ENCODE results near the gene MPPED1. TPM values are rescaled to one million over a fixed set of nuclear protein-coding genes. Genes with fewer than 3 reads are reported as not detected.

The MPPED1 gene
- total RNA-seq, 2 donors from 2014 or later = not detected

- H3K4me1 Mint-ChIP-seq (ENCODE audit: low read depth in 2 of 2) = peaks cover 3 to 5% of the 10 kb centered on the region in 2 donors
- peaks cover 4% of the 10 kb centered on the region for H3K9me3 Mint-ChIP-seq
- no peak for ATAC-seq
- no peaks in the 10 kb centered on the region for H3K27me3 Mint-ChIP-seq
- DNase-seq (ENCODE audit: low spot score) = peak; percentile 42
- no peaks in the 10 kb centered on the region for H3K36me3 Mint-ChIP-seq
- H3K27ac Mint-ChIP-seq = no peak overlapping the region
- H3K4me3 Mint-ChIP-seq = no peak overlapping the region
Measured at GRCh38 chr22:43491737-43492136, 79.9 kb downstream of the MPPED1 start.

DNA sequence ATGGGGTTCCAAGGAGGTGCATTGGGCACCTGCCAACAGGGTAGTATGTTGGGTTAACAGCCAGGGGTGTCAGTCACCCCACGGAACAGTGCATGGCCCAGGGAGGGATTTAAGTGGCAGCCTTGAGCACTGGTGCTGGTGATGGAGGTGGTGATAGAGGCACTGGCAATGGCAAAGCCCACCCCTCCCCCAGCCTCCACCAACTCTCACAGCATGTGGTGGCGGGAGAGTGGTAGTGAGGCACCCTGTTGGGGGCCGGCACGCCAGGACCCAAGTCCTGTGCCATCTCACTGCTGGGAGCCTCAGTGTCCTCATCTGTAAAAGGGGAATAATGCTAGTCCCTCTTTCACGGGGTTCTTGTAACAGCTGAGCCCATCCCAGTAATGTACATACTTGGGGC, 81.5 kb downstream of the MPPED1 start:
- ATAC-seq (no peak), DNase-seq (ENCODE audit: low spot score) (no peak)
- H3K9me3 Mint-ChIP-seq = peaks cover 4% of the 10 kb centered on the region
- H3K4me1 Mint-ChIP-seq (ENCODE audit: low read depth in 2 of 2) = peaks cover 3 to 5% of the 10 kb centered on the region in 2 donors
- no peaks in the 10 kb centered on the region for H3K27me3 Mint-ChIP-seq
- no peak overlapping the region for H3K27ac Mint-ChIP-seq
- H3K36me3 Mint-ChIP-seq = no peaks in the 10 kb centered on the region
- H3K4me3 Mint-ChIP-seq = no peak overlapping the region

- Mint-ChIP-seq H3K36me3 (no peaks in the 10 kb centered on the region), H3K4me3 (no peak overlapping the region), H3K27ac (no peak overlapping the region), H3K4me1 (ENCODE audit: low read depth in 2 of 2) (no peaks in the 10 kb centered on the region), H3K9me3 (no peaks in the 10 kb centered on the region), H3K27me3 (no peaks in the 10 kb centered on the region)
- DNase-seq (ENCODE audit: low spot score) (no peak), ATAC-seq (no peak)
Measured at GRCh38 chr22:43497956-43498855, 86.4 kb downstream of the MPPED1 start.

DNA sequence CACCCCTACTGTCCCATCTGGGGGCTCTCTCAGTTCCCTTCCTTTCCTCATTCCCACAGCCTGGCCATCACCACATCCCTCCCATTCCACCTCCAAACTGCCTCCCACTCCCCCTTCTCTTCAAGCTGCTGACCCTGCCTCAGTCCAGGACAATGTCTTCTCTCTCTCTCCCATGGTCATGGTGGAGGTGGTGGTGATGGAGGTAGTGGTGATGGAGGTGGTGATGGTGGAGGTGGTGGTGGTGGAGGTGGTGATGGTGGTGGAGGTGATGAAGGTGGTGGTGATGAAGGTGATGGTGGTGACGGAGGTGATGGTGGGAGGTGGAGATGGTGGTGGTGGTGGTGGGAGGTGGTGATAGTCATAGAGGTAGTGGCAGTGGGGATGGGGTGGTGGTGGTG, 87.0 kb downstream of the MPPED1 start:
- no peaks in the 10 kb centered on the region for H3K36me3 Mint-ChIP-seq
- no peaks in the 10 kb centered on the region for H3K4me1 Mint-ChIP-seq (ENCODE audit: low read depth in 2 of 2)
- ATAC-seq = no peak
- DNase-seq (ENCODE audit: low spot score) = no peak
- H3K4me3 Mint-ChIP-seq = no peak overlapping the region
- H3K27me3 Mint-ChIP-seq = no peaks in the 10 kb centered on the region
- no peaks in the 10 kb centered on the region for H3K9me3 Mint-ChIP-seq
- no peak overlapping the region for H3K27ac Mint-ChIP-seq

GRCh38 chr22:43500792-43501785, 89.3 kb downstream of the MPPED1 start:
- Mint-ChIP-seq H3K4me1 (ENCODE audit: low read depth in 2 of 2) (no peaks in the 10 kb centered on the region), H3K9me3 (no peaks in the 10 kb centered on the region), H3K36me3 (no peaks in the 10 kb centered on the region), H3K27me3 (no peaks in the 10 kb centered on the region), H3K27ac (no peak overlapping the region), H3K4me3 (no peak overlapping the region)
- ATAC-seq = no peak
- no peak for DNase-seq (ENCODE audit: low spot score)

GRCh38 chr22:43501878-43502277, 90.1 kb downstream of the MPPED1 start:
- DNase-seq (ENCODE audit: low spot score) (no peak), ATAC-seq (no peak)
- no peak overlapping the region for H3K27ac Mint-ChIP-seq
- H3K9me3 Mint-ChIP-seq = no peaks in the 10 kb centered on the region
- no peaks in the 10 kb centered on the region for H3K36me3 Mint-ChIP-seq
- no peaks in the 10 kb centered on the region for H3K27me3 Mint-ChIP-seq
- no peak overlapping the region for H3K4me3 Mint-ChIP-seq
- no peaks in the 10 kb centered on the region for H3K4me1 Mint-ChIP-seq (ENCODE audit: low read depth in 2 of 2)

- no peaks in the 10 kb centered on the region for H3K4me1 Mint-ChIP-seq (ENCODE audit: low read depth in 2 of 2)
- no peak overlapping the region for H3K27ac Mint-ChIP-seq
- H3K27me3 Mint-ChIP-seq = no peaks in the 10 kb centered on the region
- H3K36me3 Mint-ChIP-seq = no peaks in the 10 kb centered on the region
- H3K9me3 Mint-ChIP-seq = no peaks in the 10 kb centered on the region
- no peak for ATAC-seq
- H3K4me3 Mint-ChIP-seq = no peak overlapping the region
- DNase-seq (ENCODE audit: low spot score) = no peak
Measured at GRCh38 chr22:43502306-43502874, 90.6 kb downstream of the MPPED1 start.

DNA sequence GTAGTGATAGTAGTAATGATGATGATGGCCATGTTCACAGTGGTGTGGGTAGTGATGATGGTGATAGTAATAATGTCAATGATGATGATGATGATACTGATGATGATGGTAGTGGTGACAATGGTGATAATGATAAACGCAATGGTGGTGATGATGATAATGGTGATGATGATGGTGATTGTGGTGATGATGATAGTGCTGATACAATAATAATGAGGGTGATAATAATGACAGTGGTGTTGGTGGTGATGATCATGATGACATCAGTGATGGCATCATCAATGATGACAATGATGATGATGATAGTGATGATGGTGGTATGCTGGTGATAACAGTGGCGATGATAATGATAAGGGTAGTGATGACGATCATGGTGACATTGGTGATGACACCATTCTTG, 92.3 kb downstream of the MPPED1 start:
- Mint-ChIP-seq H3K36me3 (no peaks in the 10 kb centered on the region), H3K4me3 (no peak overlapping the region), H3K9me3 (no peaks in the 10 kb centered on the region), H3K27me3 (no peaks in the 10 kb centered on the region), H3K4me1 (ENCODE audit: low read depth in 2 of 2) (no peaks in the 10 kb centered on the region), H3K27ac (no peak overlapping the region)
- DNase-seq (ENCODE audit: low spot score) (no peak), ATAC-seq (no peak)

GRCh38 chr22:43504666-43505261, 93.0 kb downstream of the MPPED1 start:
- DNase-seq (ENCODE audit: low spot score) (no peak), ATAC-seq (no peak)
- no peaks in the 10 kb centered on the region for H3K27me3 Mint-ChIP-seq

DNA sequence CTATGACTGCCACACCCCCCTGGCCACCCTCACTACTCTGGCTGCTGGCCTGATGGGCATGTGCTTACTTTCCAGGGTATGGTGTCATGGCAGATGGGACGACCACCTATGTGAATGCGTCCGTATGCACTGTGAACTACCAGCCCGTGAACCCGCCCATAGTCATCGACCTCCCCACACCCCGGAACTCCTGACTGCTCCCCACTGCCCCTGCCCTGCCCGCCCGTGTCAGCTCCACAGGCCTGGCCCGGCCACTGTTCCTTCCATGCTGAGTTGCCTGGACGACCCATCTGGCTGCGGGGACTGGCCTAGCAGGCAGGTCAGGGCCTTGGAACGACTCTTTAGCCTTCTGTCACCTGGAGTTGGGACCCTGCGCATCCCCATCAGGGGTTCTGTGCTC, 93.6 kb downstream of the MPPED1 start:
- no peak for ATAC-seq
- Mint-ChIP-seq H3K27ac (no peak overlapping the region), H3K4me1 (ENCODE audit: low read depth in 2 of 2) (no peaks in the 10 kb centered on the region), H3K27me3 (no peaks in the 10 kb centered on the region), H3K9me3 (no peaks in the 10 kb centered on the region), H3K36me3 (no peaks in the 10 kb centered on the region), H3K4me3 (no peak overlapping the region)
- DNase-seq (ENCODE audit: low spot score) = no peak

More at GRCh38 chr22:43504666-43505261, 93.0 kb downstream of the MPPED1 start:
- no peaks in the 10 kb centered on the region for H3K4me1 Mint-ChIP-seq (ENCODE audit: low read depth in 2 of 2)
- no peaks in the 10 kb centered on the region for H3K9me3 Mint-ChIP-seq
- no peaks in the 10 kb centered on the region for H3K36me3 Mint-ChIP-seq
- no peak overlapping the region for H3K4me3 Mint-ChIP-seq
- no peak overlapping the region for H3K27ac Mint-ChIP-seq

DNA sequence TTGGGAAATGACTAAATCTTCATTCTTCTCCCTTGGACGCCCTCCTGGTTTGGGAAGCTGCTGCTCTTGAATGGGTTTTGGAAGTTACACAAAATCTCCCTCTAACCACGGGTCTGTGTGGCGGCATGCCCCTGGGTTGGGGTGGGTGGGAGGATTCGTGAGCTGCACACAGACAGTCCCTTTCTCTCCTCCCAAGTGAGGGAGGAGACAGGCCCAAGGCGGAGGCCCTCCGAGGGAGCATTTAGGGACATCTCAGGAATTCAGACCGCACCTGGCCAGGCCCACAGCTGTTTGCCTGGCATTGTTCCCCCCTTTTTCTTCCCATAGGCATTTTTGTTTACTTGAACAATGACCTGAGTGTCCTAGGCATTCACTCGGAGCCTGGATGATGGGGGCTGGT, 94.1 kb downstream of the MPPED1 start:
- H3K4me3 Mint-ChIP-seq = no peak overlapping the region
- ATAC-seq (no peak), DNase-seq (ENCODE audit: low spot score) (no peak)
- no peaks in the 10 kb centered on the region for H3K27me3 Mint-ChIP-seq
- H3K9me3 Mint-ChIP-seq = no peaks in the 10 kb centered on the region
- H3K4me1 Mint-ChIP-seq (ENCODE audit: low read depth in 2 of 2) = no peaks in the 10 kb centered on the region
- H3K36me3 Mint-ChIP-seq = no peaks in the 10 kb centered on the region
- H3K27ac Mint-ChIP-seq = no peak overlapping the region

GRCh38 chr22:43506487-43506886, 94.7 kb downstream of the MPPED1 start:
- H3K27ac Mint-ChIP-seq = no peak overlapping the region
- no peaks in the 10 kb centered on the region for H3K4me1 Mint-ChIP-seq (ENCODE audit: low read depth in 2 of 2)
- no peak overlapping the region for H3K4me3 Mint-ChIP-seq
- ATAC-seq (no peak), DNase-seq (ENCODE audit: low spot score) (no peak)
- H3K9me3 Mint-ChIP-seq = no peaks in the 10 kb centered on the region
- H3K36me3 Mint-ChIP-seq = no peaks in the 10 kb centered on the region
- H3K27me3 Mint-ChIP-seq = no peaks in the 10 kb centered on the region

- Mint-ChIP-seq H3K36me3 (no peaks in the 10 kb centered on the region), H3K9me3 (no peaks in the 10 kb centered on the region), H3K27me3 (no peaks in the 10 kb centered on the region), H3K27ac (no peak overlapping the region), H3K4me1 (ENCODE audit: low read depth in 2 of 2) (no peaks in the 10 kb centered on the region), H3K4me3 (no peak overlapping the region)
- DNase-seq (ENCODE audit: low spot score) = no peak
- ATAC-seq = no peak
Measured at GRCh38 chr22:43507235-43507634, 95.4 kb downstream of the MPPED1 start.

All from natural killer cell treated with Interleukin-12 subunit alpha and Interleukin-12 subunit beta and Interleukin-15 and Interleukin-18, amount 100 ng/mL, for 72 hours (primary cell).